GM06990 (cell line): ENCODE measurements around the gene FOXJ3.
"Not testable (repeated sequence)": the region's sequence is repeated elsewhere in the genome, so short reads cannot be mapped to it uniquely, and the experiment has no call there.

ENCODE experiments used
- DNase-seq: peaks from one replicate; pipeline ENCODE4 v3.0.0-alpha.2; 2011; ENCODE audit not compliant: insufficient read length; ENCODE audit errors: extremely low read depth
- H3K27me3 ChIP-seq: replicated peaks from 2 replicates; pipeline ENCODE4 v1.6.0; 2011; ENCODE audit warnings: low read length; ENCODE audit not compliant: control insufficient read depth, insufficient read depth
- H3K36me3 ChIP-seq: 2 replicates; pipeline ENCODE4 v1.5.1; 2011; ENCODE audit warnings: low read length; ENCODE audit not compliant: control insufficient read depth, insufficient read depth
- H3K4me3 ChIP-seq: replicated peaks from 2 replicates; pipeline ENCODE4 v1.5.1; 2011; ENCODE audit warnings: low read depth, mild to moderate bottlenecking, control low read depth, low read length
- CTCF ChIP-seq: IDR thresholded peaks from 2 replicates; pipeline ENCODE4 v1.5.1; 2011; ENCODE audit warnings: low read length, control low read depth, mild to moderate bottlenecking, inconsistent platforms; ENCODE audit not compliant: insufficient read depth, poor library complexity, severe bottlenecking

Gene FOXJ3

GRCh38 chr1:42219627-42220026 is 115.4 kb downstream of the FOXJ3 start:
- Histone ChIP-seq H3K36me3 (peaks cover under 1% of the 10 kb centered on the region; the same call in 1 of the 2 replicates), H3K4me3 (no peak overlapping the region), H3K27me3 (no peaks in the 10 kb centered on the region)
- DNase-seq: no peak
- no peak for TF ChIP-seq CTCF

GRCh38 chr1:42214447-42214871 is 120.6 kb downstream of the FOXJ3 start:
- Histone ChIP-seq H3K4me3 (no peak overlapping the region), H3K27me3 (no peaks in the 10 kb centered on the region), H3K36me3 (peaks cover 2% of the 10 kb centered on the region)
- DNase-seq: no peak
- no peak for TF ChIP-seq CTCF

GRCh38 chr1:42211224-42211623 is 123.8 kb downstream of the FOXJ3 start:
- TF ChIP-seq CTCF: no peak
- Histone ChIP-seq H3K27me3 (no peaks in the 10 kb centered on the region), H3K4me3 (no peak overlapping the region), H3K36me3 (peaks cover 2% of the 10 kb centered on the region)
- DNase-seq: no peak

- no peak for DNase-seq
- H3K27me3 ChIP-seq: no peaks in the 10 kb centered on the region
- TF ChIP-seq CTCF: no peak
- H3K4me3 ChIP-seq: no peak overlapping the region
- peaks cover 2% of the 10 kb centered on the region for H3K36me3 ChIP-seq
These were observed 124.5 kb downstream of the FOXJ3 start for GRCh38 chr1:42210421-42211133.

GRCh38 chr1:42209526-42210251 is 125.3 kb downstream of the FOXJ3 start:
- H3K36me3 ChIP-seq: peaks cover 2% of the 10 kb centered on the region
- H3K27me3 ChIP-seq: no peaks in the 10 kb centered on the region
- TF ChIP-seq CTCF: no peak
- no peak for DNase-seq
- H3K4me3 ChIP-seq: no peak overlapping the region

- DNase-seq, H3K4me3 ChIP-seq, H3K27me3 ChIP-seq, H3K36me3 ChIP-seq: not testable (repeated sequence)
These were observed 128.1 kb downstream of the FOXJ3 start for GRCh38 chr1:42206930-42207329.
